Frontal cortex (tissue), 4 donors: Measurements from ENCODE around the gene DCC. TPM values are rescaled to one million over a fixed set of nuclear protein-coding genes. Genes with fewer than 3 reads are reported as not detected.
A peak's percentile ranks its signal among the peaks of the same experiment; 100 is the strongest.

Source experiments
- DNase-seq, 2 donors: peaks; one replicate each; pipeline ENCODE4 v3.0.0; 2012; ENCODE audit warnings: low spot score in 2 of 2
- FAIRE-seq: peaks from 2 replicates; lab custom pipeline; 2012; peaks lifted over from hg19 to GRCh38; lab: Jason Lieb, UNC
- total RNA-seq: library from RNA; depleted of rRNA; stranded (reverse); fragments of >200 nt; gene quantifications from one replicate; pipeline ENCODE4 v1.2.3, GENCODE V29; 2014
- donor health status: control.
- donor health status: control.
- donor health status: control.

The DCC gene
- total RNA-seq, 1 donor from 2014 or later, result 15.1 TPM

- DNase-seq (no peak), FAIRE-seq (no peak)
Measured at GRCh38 chr18:53241161-53241560, 901.2 kb downstream of the DCC start.

- DNase-seq (no peak), FAIRE-seq (no peak)
Measured at GRCh38 chr18:53253789-53254188, 913.8 kb downstream of the DCC start.

- DNase-seq, result no peak
- no peak for FAIRE-seq
Measured at GRCh38 chr18:53254265-53254664, 914.3 kb downstream of the DCC start.

DNA sequence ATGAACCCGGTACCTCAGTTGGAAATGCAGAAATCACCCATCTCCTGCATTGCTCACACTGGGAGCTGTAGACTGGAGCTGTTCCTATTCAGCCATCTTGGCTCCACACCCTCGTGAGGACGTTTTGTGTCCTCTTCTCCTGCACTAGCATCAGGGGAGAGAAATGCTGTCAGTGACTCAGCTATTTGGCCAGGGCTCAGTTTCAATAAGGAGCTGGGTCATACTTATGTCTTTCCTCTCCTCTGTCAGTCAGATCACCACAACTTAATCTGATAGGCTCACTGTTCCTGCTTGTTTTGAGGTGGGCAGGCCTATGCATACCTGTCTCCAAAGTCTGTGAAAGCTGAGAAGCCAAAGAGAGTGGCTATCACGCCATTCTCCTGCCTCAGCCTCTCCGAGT, 921.2 kb downstream of the DCC start:
- no peak for FAIRE-seq
- DNase-seq, result no peak

- FAIRE-seq (no peak), DNase-seq (no peak)
Measured at GRCh38 chr18:53266850-53267249, 926.9 kb downstream of the DCC start.

DNA sequence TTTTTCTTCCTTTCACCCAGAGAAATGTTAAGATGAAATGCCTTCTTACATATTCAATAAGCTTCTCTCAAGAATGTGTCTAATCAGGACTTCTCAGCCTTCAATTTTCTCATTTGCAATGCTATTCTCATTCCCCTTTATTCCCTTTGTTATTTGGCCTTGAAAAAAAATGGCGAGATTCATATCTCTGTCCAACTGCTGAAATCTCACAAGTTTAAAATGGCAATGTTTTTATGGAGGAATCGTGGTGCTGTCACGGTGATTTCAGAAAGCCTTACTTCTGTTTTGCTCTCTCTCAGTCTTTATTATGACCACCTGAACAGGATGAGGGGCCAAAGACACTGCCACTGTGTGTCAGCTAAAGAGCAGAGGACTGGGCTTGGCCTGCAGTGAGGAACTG, 928.5 kb downstream of the DCC start:
- no peak for DNase-seq
- FAIRE-seq, result no peak

- FAIRE-seq, result no peak
Measured at GRCh38 chr18:53281406-53281805, 941.4 kb downstream of the DCC start.

DNA sequence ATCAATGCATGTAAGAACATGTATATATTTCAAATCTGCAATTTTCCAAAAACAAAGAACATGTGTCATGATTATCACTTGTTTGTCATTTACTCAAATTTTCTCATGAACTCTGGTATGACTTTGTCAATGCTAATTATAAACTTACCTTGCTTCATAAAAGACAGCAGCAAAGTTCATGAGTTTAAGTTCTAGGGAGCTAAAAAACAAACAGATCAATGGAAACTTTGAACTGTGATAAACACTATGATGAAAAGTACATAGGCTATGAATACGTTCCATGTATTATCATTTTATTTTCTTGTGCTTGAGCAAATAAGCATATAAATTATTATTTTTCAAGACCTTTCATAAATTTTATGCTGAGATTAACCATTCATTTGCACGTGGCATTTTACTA, 943.7 kb downstream of the DCC start:
- FAIRE-seq (no peak), DNase-seq (no peak)

More at GRCh38 chr18:53281406-53281805, 941.4 kb downstream of the DCC start:
- DNase-seq, result no peak

DNA sequence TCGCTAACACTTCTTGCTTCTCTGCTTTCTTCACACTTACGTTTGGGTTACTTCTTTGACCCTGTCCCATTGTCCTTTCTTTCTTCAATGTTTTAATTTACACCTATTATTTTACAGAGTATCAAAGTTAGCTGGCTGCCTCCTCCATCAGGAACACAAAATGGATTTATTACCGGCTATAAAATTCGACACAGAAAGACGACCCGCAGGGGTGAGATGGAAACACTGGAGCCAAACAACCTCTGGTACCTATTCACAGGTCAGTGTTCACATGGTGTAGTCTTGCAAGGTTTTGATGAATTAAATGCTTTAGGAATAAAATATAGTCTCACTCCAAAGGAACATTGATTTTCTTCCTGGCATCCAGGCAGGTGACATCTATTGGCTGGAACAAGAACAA, 965.5 kb downstream of the DCC start:
- DNase-seq, result no peak

GRCh38 chr18:53319628-53320027, 979.6 kb downstream of the DCC start:
- FAIRE-seq, result no peak
- no peak for DNase-seq

More for the DNA sequence above, 965.5 kb downstream of the DCC start:
- FAIRE-seq, result no peak

GRCh38 chr18:53322163-53322562, 982.2 kb downstream of the DCC start:
- no peak for FAIRE-seq
- DNase-seq, result no peak

GRCh38 chr18:53324353-53324752, 984.4 kb downstream of the DCC start:
- DNase-seq (no peak), FAIRE-seq (no peak)

DNA sequence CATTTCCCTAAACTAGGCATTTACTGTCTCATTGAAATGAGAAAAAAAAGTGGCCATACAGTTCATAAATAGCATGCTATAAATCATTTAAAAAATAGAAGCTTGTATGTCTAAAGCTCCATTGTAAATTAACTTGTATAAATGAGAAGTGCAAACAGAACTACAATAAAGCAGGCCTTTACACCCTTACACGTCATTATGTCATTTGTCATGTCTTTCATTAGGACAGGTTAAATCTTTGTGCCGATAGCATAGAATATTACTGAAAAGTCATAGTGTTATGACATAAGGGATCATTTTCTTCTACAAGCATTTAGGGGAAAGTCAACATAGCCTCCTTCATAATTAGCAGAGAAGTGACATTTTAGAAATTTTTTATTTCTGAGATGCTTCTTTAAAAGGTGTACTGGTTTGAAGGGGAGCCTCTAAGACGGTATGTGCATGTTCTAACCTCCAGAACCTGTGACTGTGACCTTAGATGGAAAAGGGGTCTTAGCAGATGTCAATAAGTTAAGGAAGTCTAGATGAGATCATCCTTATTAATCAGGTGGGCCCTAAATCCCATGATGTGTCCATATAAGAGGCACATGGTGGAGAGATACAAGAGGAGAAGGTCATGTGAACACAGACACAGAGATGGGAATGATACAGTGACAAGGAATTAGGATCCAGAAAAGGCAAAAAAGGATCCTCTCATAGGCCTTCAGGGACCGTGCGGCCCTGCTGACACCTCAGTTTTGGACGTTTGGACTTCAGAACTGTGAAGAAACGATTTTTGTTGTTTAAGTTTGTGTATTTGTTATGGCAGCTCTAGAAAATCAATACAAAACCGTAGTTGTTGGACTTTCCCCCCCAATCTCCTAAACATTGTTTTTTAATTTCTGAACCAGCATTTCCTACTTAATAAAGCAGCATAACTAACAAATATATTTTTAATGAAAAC, 1020.8 kb downstream of the DCC start:
- DNase-seq (no peak), FAIRE-seq (no peak)

- no peak for DNase-seq
- FAIRE-seq, result no peak
Measured at GRCh38 chr18:53375621-53376020, 1035.6 kb downstream of the DCC start.

GRCh38 chr18:53380063-53380639, 1040.2 kb downstream of the DCC start:
- DNase-seq, result peak; percentile 2 to 28

GRCh38 chr18:53382870-53383269, 1042.9 kb downstream of the DCC start:
- DNase-seq (no peak), FAIRE-seq (no peak)

More at GRCh38 chr18:53380063-53380639, 1040.2 kb downstream of the DCC start:
- FAIRE-seq, result peak; percentile 62

- DNase-seq (no peak), FAIRE-seq (no peak)
Measured at GRCh38 chr18:53385889-53386288, 1045.9 kb downstream of the DCC start.

GRCh38 chr18:53387581-53387980, 1047.6 kb downstream of the DCC start:
- DNase-seq, result no peak
- FAIRE-seq, result no peak

DNA sequence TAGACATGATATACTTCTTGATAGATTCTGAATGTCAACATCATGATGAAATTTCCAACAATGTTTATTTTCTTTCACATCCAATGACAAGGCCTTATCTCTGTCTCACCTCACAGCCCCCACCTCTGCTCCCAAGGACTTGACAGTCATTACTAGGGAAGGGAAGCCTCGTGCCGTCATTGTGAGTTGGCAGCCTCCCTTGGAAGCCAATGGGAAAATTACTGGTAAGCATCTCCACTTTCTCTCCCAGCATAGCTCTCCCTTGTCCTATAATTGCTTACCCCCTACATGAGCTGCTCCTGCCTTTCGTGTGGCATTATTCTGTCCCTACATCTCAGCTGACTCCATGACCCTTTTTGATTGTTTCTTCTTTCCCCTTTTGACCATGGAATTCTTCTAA, 1062.7 kb downstream of the DCC start:
- FAIRE-seq (no peak), DNase-seq (no peak)

GRCh38 chr18:53408271-53408670, 1068.3 kb downstream of the DCC start:
- no peak for FAIRE-seq

DNA sequence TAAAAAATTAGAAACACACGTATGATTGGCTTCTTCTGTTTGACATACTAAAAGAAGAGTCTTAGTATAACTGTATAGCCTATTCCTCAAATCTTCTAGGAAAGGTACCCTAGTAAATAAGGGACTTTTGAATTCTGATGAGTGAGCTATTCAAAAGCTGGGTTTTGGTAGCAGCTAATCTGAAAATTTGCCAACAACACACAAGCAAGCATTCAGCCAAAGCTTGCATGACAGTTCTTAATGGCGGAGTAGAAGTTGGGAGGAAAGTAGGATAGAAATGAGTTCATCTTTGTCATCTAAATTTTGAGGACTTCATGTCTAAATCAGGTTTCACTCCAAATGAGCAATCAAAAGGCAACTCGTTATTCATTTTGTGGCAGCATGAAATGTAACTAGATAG, 1071.5 kb downstream of the DCC start:
- DNase-seq, result peak in 1 of 2 donors; percentile 3

More at GRCh38 chr18:53408271-53408670, 1068.3 kb downstream of the DCC start:
- DNase-seq, result no peak

More for the DNA sequence above, 1071.5 kb downstream of the DCC start:
- FAIRE-seq, result no peak
